ENCODE data around the gene ARHGAP11A.
"Not testable (repeated sequence)": the region's sequence is repeated elsewhere in the genome, so short reads cannot be mapped to it uniquely, and the experiment has no call there.

DNA sequence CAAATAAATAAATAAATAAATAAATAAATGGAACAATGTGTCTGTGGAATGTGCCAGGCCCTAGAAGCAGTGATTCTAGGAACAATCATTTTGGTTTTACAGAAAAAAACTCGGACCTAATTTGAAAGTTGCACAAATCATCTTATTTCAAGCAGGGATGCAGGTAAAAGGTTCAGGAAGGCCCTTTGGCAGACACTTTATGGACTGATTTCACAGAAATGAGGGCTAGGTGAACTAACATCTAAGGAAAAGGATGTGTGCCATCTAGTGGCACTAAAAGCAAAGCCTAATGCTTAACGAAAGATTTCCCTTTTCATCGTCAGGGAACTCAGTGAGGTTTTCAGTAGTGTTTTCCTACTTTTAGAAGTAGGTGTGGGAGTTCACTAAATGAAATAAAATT lies 4.6 kb upstream of the ARHGAP11A start:
- TF ChIP-seq, protein P1, sequence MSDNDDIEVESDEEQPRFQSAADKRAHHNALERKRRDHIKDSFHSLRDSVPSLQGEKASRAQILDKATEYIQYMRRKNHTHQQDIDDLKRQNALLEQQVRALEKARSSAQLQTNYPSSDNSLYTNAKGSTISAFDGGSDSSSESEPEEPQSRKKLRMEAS (CRISPR knock-in tag; IDR thresholded peaks at IDR 0.05): not testable (repeated sequence)
- TF ChIP-seq, protein P2, sequence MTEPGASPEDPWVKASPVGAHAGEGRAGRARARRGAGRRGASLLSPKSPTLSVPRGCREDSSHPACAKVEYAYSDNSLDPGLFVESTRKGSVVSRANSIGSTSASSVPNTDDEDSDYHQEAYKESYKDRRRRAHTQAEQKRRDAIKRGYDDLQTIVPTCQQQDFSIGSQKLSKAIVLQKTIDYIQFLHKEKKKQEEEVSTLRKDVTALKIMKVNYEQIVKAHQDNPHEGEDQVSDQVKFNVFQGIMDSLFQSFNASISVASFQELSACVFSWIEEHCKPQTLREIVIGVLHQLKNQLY (CRISPR knock-in tag; IDR thresholded peaks at IDR 0.05): not testable (repeated sequence)
- TF ChIP-seq, protein P3, sequence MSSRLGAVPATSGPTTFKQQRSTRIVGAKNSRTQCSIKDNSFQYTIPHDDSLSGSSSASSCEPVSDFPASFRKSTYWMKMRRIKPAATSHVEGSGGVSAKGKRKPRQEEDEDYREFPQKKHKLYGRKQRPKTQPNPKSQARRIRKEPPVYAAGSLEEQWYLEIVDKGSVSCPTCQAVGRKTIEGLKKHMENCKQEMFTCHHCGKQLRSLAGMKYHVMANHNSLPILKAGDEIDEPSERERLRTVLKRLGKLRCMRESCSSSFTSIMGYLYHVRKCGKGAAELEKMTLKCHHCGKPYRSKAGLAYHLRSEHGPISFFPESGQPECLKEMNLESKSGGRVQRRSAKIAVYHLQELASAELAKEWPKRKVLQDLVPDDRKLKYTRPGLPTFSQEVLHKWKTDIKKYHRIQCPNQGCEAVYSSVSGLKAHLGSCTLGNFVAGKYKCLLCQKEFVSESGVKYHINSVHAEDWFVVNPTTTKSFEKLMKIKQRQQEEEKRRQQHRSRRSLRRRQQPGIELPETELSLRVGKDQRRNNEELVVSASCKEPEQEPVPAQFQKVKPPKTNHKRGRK (CRISPR knock-in tag; IDR thresholded peaks at IDR 0.05; ENCODE audit: borderline replicate concordance): not testable (repeated sequence)
- TF ChIP-seq, protein P4, sequence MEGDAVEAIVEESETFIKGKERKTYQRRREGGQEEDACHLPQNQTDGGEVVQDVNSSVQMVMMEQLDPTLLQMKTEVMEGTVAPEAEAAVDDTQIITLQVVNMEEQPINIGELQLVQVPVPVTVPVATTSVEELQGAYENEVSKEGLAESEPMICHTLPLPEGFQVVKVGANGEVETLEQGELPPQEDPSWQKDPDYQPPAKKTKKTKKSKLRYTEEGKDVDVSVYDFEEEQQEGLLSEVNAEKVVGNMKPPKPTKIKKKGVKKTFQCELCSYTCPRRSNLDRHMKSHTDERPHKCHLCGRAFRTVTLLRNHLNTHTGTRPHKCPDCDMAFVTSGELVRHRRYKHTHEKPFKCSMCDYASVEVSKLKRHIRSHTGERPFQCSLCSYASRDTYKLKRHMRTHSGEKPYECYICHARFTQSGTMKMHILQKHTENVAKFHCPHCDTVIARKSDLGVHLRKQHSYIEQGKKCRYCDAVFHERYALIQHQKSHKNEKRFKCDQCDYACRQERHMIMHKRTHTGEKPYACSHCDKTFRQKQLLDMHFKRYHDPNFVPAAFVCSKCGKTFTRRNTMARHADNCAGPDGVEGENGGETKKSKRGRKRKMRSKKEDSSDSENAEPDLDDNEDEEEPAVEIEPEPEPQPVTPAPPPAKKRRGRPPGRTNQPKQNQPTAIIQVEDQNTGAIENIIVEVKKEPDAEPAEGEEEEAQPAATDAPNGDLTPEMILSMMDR (IDR thresholded peaks at IDR 0.05): not testable (repeated sequence)
- TF ChIP-seq, protein P5, sequence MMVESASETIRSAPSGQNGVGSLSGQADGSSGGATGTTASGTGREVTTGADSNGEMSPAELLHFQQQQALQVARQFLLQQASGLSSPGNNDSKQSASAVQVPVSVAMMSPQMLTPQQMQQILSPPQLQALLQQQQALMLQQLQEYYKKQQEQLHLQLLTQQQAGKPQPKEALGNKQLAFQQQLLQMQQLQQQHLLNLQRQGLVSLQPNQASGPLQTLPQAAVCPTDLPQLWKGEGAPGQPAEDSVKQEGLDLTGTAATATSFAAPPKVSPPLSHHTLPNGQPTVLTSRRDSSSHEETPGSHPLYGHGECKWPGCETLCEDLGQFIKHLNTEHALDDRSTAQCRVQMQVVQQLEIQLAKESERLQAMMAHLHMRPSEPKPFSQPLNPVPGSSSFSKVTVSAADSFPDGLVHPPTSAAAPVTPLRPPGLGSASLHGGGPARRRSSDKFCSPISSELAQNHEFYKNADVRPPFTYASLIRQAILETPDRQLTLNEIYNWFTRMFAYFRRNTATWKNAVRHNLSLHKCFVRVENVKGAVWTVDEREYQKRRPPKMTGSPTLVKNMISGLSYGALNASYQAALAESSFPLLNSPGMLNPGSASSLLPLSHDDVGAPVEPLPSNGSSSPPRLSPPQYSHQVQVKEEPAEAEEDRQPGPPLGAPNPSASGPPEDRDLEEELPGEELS (CRISPR knock-in tag; IDR thresholded peaks at IDR 0.05): not testable (repeated sequence)
- TF ChIP-seq, protein P6, sequence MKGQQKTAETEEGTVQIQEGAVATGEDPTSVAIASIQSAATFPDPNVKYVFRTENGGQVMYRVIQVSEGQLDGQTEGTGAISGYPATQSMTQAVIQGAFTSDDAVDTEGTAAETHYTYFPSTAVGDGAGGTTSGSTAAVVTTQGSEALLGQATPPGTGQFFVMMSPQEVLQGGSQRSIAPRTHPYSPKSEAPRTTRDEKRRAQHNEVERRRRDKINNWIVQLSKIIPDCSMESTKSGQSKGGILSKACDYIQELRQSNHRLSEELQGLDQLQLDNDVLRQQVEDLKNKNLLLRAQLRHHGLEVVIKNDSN (CRISPR knock-in tag; IDR thresholded peaks at IDR 0.05): not testable (repeated sequence)
- not testable (repeated sequence) for TF ChIP-seq IRF2 (CRISPR knock-in tag; IDR thresholded peaks at IDR 0.05; ENCODE audit: borderline replicate concordance, low read depth); ESRRA (CRISPR knock-in tag; IDR thresholded peaks at IDR 0.05; ENCODE audit: borderline replicate concordance)
- TF ChIP-seq, protein P7, sequence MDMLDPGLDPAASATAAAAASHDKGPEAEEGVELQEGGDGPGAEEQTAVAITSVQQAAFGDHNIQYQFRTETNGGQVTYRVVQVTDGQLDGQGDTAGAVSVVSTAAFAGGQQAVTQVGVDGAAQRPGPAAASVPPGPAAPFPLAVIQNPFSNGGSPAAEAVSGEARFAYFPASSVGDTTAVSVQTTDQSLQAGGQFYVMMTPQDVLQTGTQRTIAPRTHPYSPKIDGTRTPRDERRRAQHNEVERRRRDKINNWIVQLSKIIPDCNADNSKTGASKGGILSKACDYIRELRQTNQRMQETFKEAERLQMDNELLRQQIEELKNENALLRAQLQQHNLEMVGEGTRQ (CRISPR knock-in tag; IDR thresholded peaks at IDR 0.05): not testable (repeated sequence)
